SU-DHL-6 (cell line): ENCODE measurements around the gene CORO2A.

Experiments
- CTCF ChIP-seq: fragments of 200-600 bp; sonication (generic); IDR thresholded peaks from one replicate; pipeline ENCODE4 v1.5.1; 2017; ENCODE audit warnings: antibody characterized with exemption, mild to moderate bottlenecking, low read length, moderate library complexity; ENCODE audit not compliant: insufficient read depth, poor library complexity, severe bottlenecking
- EZH2phosphoT487 ChIP-seq: fragments of 200-600 bp; sonication (generic), shearing (Covaris generic); conservative IDR thresholded peaks from 2 replicates; pipeline ENCODE4 v1.6.1; 2018; ENCODE audit warnings: mild to moderate bottlenecking, antibody characterized with exemption, low read length, moderate library complexity, mixed read lengths

GRCh38 chr9:98083061-98083501, 109.4 kb downstream of the CORO2A start:
- TF ChIP-seq CTCF: no peak
- TF ChIP-seq EZH2phosphoT487: no peak
